HepG2 (cell line): ENCODE data around the gene CCL4L2. TPM values are rescaled to one million over a fixed set of nuclear protein-coding genes. Genes with fewer than 3 reads are reported as not detected.

Source experiments
- FOXA1 ChIP-seq, 2 experiments: fragments of 450-650 bp in 1 of 2; sonication (generic) in 1 of 2; formaldehyde crosslinking in 1 of 2; IDR thresholded peaks; 2 replicates each; pipeline versions ENCODE4 v1.4.0 to v1.6.1; 2016 to 2020; ENCODE audit warnings: missing genetic modification reagents in 1 of 2
- FUBP1 ChIP-seq: sonication (generic); formaldehyde crosslinking; IDR thresholded peaks from 2 replicates; pipeline ENCODE4 v1.5.1; 2020; ENCODE audit warnings: missing genetic modification reagents, mild to moderate bottlenecking, borderline replicate concordance
- GFI1 ChIP-seq: sonication (generic); formaldehyde crosslinking; IDR thresholded peaks from 2 replicates; pipeline ENCODE4 v1.5.0; 2020; ENCODE audit warnings: missing genetic modification reagents, mild to moderate bottlenecking, borderline replicate concordance
- KDM3A ChIP-seq: IDR thresholded peaks from 2 replicates; pipeline ENCODE4 v1.6.1; 2018; ENCODE audit warnings: low read depth, missing compliant biosample characterization
- PAXIP1 ChIP-seq: sonication (generic); formaldehyde crosslinking; conservative IDR thresholded peaks from 2 replicates; pipeline ENCODE4 v1.4.0; 2020; ENCODE audit warnings: mild to moderate bottlenecking, missing genetic modification reagents, moderate library complexity
- SMAD3 ChIP-seq: sonication (generic); formaldehyde crosslinking; IDR thresholded peaks from 2 replicates; pipeline ENCODE4 v1.4.0; 2020; ENCODE audit warnings: missing genetic modification reagents
- THYN1 ChIP-seq: sonication (generic); formaldehyde crosslinking; IDR thresholded peaks from 2 replicates; pipeline ENCODE4 v1.8.1; 2023; ENCODE audit warnings: low read depth, mild to moderate bottlenecking, moderate library complexity, missing genetic modification reagents, borderline replicate concordance
- YY1 ChIP-seq: IDR thresholded peaks from 2 replicates; pipeline ENCODE4 v1.6.1; 2011; ENCODE audit warnings: low read length, low read depth, moderate library complexity, mild to moderate bottlenecking; ENCODE audit not compliant: insufficient read depth, insufficient replicate concordance
- ZBTB44 ChIP-seq: sonication (generic); formaldehyde crosslinking; IDR thresholded peaks from 2 replicates; pipeline ENCODE4 v1.4.0; 2020; ENCODE audit warnings: missing genetic modification reagents
- ZNF253 ChIP-seq: sonication (generic); formaldehyde crosslinking; IDR thresholded peaks from 2 replicates; pipeline ENCODE4 v1.8.0; 2022; ENCODE audit warnings: mild to moderate bottlenecking, missing genetic modification reagents, borderline replicate concordance
- ZNF558 ChIP-seq: sonication (generic); formaldehyde crosslinking; IDR thresholded peaks from 2 replicates; pipeline ENCODE4 v1.9.0; 2022; ENCODE audit warnings: mild to moderate bottlenecking, missing genetic modification reagents, borderline replicate concordance
- polyA plus RNA-seq, 8 experiments: library from polyadenylated mRNA; depleted of rRNA in 3 of 8; stranded (reverse) in 7 of 8; unstranded in 1 of 8; fragments of >200 nt; fragmentation: Illumina TruSeq in 4 of 8; extraction: Trizol in 4 of 8; gene quantifications; 2 replicates each; pipeline versions ENCODE4 v1.2.1 to v1.2.3, GENCODE V29; 2011 to 2016; ENCODE audit warnings: low read depth in 4 of 8, missing spikeins in 1 of 8, mixed read lengths in 1 of 8; ENCODE audit not compliant: insufficient read depth in 1 of 8
- total RNA-seq, 5 experiments: library from RNA; depleted of rRNA; stranded (reverse); fragments of >200 nt; fragmentation: Illumina TruSeq; extraction: Trizol; gene quantifications; 2 replicates each; pipeline ENCODE4 v1.2.3, GENCODE V29; 2016; ENCODE audit warnings: low read depth in 1 of 5

CCL4L2 gene
- total and polyA plus RNA-seq, 2 of the 13 experiments (the other 11 are each of a cell fraction or from before 2014, with no cell fraction given): not detected

GRCh38 chr17:36188891-36189306, 22.0 kb upstream of the CCL4L2 start (continued):
- TF ChIP-seq FUBP1 (CRISPR knock-in tag): no peak
- TF ChIP-seq SMAD3 (CRISPR knock-in tag): no peak
- TF ChIP-seq KDM3A (CRISPR knock-in tag): no peak
- no peak for TF ChIP-seq GFI1
- TF ChIP-seq ZNF558 (CRISPR knock-in tag): no peak
- TF ChIP-seq ZNF253 (CRISPR knock-in tag): no peak
- no peak for TF ChIP-seq FOXA1 (IDR thresholded peaks at IDR 0.05)
- TF ChIP-seq FOXA1 (CRISPR knock-in tag; IDR thresholded peaks at IDR 0.05): no peak
- no peak for TF ChIP-seq YY1
- TF ChIP-seq PAXIP1 (CRISPR knock-in tag): no peak
- TF ChIP-seq ZBTB44: no peak
- no peak for TF ChIP-seq THYN1
